Effector CD8-positive, alpha-beta T cell (primary cell): Measurements from ENCODE around the gene C16orf54.
"Not testable (repeated sequence)": the region's sequence is repeated elsewhere in the genome, so short reads cannot be mapped to it uniquely, and the experiment has no call there.

ENCODE experiments used
- DNase-seq: peaks from one replicate; lab custom pipeline; 2025; lab: John Stamatoyannopoulos, UW

The C16orf54 gene

DNA sequence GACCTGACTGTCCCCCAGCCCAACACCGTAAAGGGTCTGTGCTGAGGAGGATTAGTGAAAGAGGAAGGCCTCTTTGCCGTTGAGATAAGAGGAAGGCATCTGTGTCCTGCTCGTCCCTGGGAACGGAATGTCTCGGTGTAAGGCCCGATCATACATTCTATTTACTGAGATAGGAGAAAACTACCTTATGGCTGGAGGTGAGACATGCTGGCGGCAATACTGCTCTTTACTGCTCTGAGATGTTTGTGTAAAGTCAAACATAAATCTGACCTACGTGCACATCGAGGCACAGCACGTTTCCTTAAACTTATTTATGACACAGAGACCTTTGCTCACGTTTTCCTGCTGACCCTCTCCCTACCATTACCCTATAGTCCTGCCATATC lies 5.2 kb downstream of the C16orf54 start:
- DNase-seq: not testable (repeated sequence)

DNA sequence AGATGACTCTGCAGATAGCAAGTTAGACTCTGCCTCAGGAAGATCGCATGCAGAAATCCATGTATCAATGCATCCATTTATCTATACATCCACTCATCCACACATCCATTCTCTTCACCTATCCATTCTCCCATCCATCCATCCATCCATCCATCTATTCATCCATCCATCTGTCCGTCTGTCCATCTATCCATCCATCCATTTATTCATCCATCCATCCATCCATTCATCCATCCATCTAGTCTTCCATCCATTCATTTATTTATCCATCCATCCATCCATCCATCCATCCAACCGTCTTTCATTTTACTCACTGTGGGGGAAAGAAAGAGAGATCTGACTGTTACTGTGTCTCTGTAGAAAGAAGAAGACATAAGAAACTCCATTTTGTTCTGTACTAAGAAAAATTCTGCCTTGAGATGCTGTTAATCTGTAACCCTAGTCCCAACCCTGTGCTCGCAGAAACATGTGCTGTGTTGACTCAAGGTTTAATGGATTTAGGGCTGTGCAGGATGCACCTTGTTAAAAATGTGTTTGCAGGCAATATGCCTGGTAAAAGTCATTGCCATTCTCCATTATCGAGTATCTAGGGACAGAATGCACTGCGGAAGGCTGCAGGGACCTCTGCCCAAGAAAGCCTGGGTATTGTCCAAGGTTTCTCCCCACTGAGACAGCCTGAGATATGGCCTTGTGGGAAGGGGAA lies 5.7 kb downstream of the C16orf54 start:
- DNase-seq: not testable (repeated sequence)

DNA sequence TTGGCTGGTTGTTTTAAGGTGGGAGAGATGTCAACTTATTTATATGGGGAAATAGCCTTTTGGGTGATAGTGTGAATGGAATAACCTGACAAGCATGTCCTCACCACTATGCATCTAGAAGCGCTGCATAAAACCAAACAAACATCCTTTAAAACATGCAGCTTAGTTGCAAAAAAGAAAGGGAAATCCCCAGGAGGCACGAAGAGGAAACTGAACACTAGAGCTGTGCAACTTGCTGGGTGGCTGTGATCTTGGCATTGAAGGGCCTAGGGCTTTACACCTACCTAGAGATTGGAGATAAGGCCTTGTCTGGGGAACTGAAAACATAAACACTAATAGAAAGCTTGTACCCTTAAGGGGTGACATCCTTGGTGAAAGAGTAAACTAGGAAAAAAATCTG lies 7.3 kb downstream of the C16orf54 start:
- DNase-seq: peak; percentile 17

DNA sequence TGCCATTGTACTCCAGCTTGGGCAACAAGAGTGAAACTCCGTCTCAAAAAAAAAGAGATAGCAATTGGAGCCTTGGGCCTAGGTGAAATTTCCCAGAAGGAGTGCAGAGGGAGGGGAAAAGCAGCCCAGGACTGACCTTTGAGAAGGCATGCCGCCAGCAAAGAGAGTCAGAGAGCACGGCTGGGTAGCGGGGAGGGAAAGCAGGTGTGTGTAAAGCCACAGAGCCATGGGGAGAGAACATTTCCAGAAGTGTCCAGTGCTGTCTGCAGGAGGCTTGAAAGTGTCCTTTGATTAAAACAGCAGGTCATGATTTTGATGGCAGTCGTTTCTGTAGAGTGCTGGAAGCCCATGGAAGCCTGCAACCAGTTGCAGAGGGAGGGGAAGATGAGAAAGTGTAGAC lies 8.1 kb downstream of the C16orf54 start:
- no peak for DNase-seq

DNA sequence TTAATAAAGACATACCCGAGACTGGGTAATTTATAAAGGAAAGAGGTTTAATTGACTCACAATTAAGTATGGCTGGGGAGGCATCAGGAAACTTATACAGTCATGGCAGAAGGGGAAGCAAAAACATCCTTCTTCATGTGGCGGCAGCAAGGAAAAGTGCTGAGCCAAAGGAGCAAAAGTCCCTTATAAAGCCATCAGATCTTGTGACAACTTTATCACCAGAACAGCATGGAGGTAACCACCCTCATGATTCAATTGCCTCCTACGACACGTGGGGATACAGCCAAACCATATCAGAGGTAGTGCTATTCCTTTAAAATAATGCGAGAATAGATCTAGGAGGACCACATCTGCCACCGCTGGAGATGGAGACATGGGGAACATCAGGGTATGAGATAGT lies 9.0 kb downstream of the C16orf54 start:
- no peak for DNase-seq

DNA sequence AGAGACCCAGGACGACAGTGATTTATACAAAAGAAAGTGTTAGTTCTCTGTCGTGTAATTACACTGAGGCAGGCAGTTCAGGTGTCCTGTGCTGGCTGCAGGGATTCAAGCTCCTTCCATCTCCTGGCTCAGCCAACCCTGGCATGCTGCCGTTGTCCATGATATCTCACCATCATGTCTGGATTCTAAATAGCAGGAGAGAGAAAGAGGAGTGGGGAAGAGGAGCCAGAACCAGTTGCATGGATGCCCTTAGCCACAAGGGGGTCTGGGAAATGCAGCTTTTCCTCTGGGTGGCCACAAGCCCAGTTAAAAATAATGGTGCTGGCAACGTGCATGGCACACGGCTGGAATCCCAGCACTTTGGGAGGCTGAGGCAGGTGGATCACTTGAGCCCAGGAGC lies 9.7 kb downstream of the C16orf54 start:
- no peak for DNase-seq

DNA sequence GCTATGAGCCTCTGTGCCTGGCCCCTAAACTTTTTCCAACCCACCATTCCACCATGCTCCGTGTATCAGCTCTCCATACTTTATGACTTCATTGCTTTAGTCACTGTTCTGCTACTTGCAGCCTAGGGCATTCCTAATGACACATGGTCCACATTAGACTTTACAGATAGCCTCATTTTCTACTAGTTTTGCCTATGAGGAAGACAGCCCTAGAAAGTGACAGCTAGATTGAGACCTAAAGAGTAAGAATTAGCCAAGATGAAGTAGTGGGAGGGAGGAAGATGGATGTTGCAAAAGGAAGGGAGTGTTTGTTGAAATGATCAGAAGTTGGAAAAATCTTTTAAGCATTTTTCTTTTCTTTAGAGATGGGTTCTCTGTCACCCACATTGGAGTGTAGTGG lies 11.0 kb downstream of the C16orf54 start:
- no peak for DNase-seq

DNA sequence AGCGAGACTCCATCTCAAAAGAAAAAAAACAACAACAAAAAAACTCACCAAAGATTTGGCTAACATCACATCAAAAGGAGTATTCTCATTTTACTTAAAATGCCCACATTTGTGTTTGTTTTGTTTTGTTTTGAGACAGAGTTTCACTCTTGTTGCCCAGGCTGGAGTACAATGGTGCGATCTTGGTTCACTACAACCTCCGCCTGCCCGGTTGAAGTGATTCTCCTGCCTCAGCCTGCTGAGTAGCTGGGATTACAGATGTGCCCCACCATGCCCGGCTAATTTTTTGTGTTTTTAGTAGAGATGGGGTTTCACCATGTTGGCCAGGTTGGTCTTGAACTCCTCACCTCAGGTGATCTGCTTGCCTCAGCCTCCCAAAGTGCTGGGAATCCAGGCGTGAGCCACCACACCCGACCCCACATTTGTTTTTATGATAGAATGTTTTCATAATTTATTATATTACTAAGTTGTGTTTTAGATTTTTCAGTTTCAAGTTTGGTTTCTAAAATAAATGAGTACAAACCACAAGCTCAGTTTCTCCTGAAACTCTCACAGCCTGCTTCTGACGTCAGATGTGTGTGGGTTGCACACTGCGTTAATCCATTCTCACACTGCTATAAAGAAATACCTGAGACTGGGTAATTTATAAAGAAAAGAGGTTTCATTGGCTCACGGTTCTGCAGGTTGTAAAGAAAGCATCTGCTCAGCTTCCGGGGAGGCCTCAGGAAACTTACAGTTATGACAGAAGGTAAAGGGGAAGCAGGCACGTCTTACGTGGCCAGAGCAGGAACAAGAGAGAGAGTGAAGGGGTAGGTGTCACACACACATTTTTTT lies 13.8 kb downstream of the C16orf54 start:
- DNase-seq: not testable (repeated sequence)

- DNase-seq: no peak
These were observed 15.1 kb downstream of the C16orf54 start for GRCh38 chr16:29730649-29731048.

DNA sequence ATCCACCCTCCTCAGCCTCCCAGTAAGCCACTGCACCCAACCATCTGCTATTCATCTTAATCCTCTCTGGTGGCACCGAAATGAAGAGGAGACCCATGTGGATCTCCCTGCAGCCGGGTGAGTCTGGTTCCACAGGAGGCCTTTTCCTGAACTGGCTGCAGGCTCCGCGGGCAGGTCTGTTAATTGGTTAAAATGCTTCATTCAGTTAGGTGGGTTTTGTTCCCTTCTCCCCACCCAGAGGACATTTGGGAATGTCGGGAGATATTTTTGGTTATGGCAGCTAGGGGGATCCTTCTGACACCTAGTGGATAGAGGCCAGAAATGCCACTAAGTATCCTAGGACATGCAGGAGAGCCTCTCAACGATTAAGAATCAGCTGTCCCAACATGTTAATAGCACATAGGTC lies 16.7 kb downstream of the C16orf54 start:
- no peak for DNase-seq

GRCh38 chr16:29727452-29727851 lies 18.3 kb downstream of the C16orf54 start:
- DNase-seq: no peak

GRCh38 chr16:29726845-29727377 lies 18.9 kb downstream of the C16orf54 start:
- DNase-seq: no peak

- DNase-seq: peak; percentile 16
These were observed 24.5 kb downstream of the C16orf54 start for GRCh38 chr16:29721167-29721879.

DNA sequence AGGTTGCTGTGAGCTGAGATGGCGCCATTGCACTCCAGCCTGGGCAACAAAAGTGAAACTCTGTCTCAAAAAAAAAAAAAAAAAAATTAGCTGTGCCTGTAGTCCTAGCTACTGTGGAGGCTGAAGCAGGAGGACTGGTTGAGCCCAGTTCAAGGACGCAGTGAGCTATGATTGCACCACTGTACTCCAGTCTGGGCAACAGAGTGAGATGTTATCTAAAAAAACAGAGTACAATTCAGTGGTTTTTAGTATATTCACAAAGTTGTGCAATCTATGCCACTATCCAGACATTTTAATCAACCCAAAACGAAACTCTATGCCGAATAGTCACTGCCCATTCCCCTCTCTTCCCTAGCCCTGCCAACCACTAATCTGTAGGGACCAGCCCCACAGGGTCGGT lies 25.1 kb downstream of the C16orf54 start:
- DNase-seq: no peak

DNA sequence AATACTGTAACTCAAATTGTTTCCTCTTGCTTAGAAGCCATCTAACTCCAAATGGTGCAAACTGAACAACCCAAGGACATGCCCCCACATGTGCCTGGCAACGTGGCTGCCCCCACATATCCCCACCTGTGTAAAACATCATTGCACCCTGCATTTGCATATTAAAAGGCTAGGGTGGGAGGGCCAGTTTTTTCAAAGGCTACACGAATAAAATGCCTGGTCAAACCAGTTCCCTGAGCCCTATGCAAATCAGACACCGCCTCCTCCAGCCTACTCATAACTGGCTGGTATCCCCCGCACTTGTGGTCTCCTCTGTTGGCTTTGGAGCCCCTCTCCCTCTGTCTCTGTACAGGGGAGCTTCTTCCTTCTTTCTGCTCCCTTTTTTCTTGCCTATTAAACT lies 26.7 kb downstream of the C16orf54 start:
- DNase-seq: no peak

DNA sequence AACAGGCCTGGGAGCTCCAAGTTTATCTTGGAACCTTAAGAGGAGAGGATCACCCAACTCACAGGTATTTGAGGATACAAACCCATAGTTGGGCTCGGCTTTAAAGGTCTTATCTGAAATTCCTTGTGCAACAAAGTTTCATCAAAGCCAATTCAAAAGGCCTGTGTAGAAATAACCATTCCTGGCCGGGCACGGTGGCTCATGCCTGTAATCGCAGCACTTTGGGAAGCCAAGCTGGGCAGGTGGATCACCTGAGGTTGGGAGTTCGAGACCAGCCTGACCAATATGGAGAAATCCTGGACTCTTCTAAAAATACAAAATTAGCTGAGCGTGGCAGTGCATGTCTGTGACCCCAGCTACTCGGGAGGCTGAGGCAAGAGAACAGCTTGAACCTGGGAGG lies 28.7 kb downstream of the C16orf54 start:
- no peak for DNase-seq

- no peak for DNase-seq
These were observed 30.8 kb downstream of the C16orf54 start for GRCh38 chr16:29714972-29715371.

GRCh38 chr16:29714396-29714795 lies 31.4 kb downstream of the C16orf54 start:
- no peak for DNase-seq

- no peak for DNase-seq
These were observed 33.0 kb downstream of the C16orf54 start for GRCh38 chr16:29712809-29713208.

DNA sequence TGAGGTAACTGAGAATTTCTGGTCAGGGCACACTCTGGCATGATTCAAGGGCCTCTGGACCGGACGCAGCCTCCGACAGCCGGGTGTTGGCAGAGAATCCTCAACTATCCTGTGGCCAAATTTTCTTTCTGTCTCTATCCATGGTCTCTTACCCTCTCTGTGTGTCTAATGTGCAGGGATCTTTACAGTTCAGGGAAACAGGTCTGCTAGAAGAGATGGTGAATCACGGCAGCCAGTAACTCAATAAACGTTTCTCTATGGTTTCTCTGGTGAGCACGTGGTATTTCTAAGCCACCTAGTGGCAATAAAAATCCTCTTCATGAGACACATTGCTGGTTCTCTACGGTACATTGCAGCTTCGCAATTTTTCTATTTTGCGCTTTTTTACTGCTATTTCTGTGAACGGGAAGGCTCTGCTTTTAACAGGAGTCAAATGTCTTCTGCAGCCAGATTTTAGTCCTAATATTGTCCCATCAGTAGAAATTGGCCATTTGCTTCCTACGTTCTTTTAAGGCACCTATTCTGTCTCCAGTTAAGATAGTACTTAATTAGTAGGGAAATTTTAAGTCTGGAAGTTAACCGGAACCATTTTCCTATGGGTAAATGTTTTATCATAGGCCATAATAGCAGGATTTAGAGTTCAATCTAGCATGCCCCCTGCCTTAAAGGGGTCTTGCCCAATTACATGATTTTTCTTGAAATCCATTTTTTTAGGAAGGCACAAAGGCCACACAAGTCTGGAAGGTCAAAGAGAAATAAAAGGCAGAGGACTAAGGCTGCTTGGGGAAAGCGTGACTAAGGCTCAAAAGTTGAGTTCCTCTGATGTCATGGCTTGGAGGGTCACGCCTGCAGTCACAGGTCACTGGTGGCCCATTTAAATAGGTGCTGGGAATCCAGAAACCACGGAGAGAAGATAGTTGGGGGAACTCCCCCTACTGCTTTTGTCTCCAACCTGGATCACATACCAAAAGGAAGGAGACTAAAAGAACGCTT lies 35.3 kb downstream of the C16orf54 start:
- DNase-seq: no peak

- DNase-seq: not testable (repeated sequence)
These were observed 36.1 kb downstream of the C16orf54 start for GRCh38 chr16:29709657-29710056.
